Gastroesophageal sphincter (tissue), 4 donors: ENCODE measurements around the gene SLC9A3. TPM values are rescaled to one million over a fixed set of nuclear protein-coding genes. Genes with fewer than 3 reads are reported as not detected.
A peak's percentile ranks its signal among the peaks of the same experiment; 100 is the strongest.
"Not testable (repeated sequence)": the region's sequence is repeated elsewhere in the genome, so short reads cannot be mapped to it uniquely, and the experiment has no call there.

ENCODE experiments used
- ATAC-seq: fragments of 150-250 bp; one replicate; pipeline ENCODE4 v1.9.1; 2016; ENCODE audit warnings: mild to moderate bottlenecking, moderate library complexity
- H3K27ac ChIP-seq, 4 donors: fragments of 200-600 bp; sonication (generic) in 3 of 4; 1 replicate in 3 of 4; 2 replicates in 1 of 4; pipeline ENCODE4 v1.5.1; 2016 to 2019
- H3K27me3 ChIP-seq: fragments of 200-600 bp; sonication (generic); one replicate; pipeline ENCODE4 v1.5.1; 2019
- H3K36me3 ChIP-seq, 2 donors: fragments of 200-600 bp; sonication (generic); one replicate each; pipeline ENCODE4 v1.5.1; 2019; ENCODE audit warnings: control low read depth in 1 of 2
- H3K4me1 ChIP-seq, 3 donors: fragments of 200-600 bp; sonication (generic); 1 replicate in 2 of 3; 2 replicates in 1 of 3; pipeline ENCODE4 v1.5.1; 2016 to 2019; ENCODE audit warnings: control low read depth in 2 of 3
- H3K4me3 ChIP-seq, 2 donors: fragments of 200-600 bp; sonication (generic); one replicate each; pipeline ENCODE4 v1.5.1; 2019; ENCODE audit warnings: mild to moderate bottlenecking in 1 of 2, moderate library complexity in 1 of 2
- H3K9me3 ChIP-seq, 3 donors: fragments of 200-600 bp; sonication (generic); one replicate each; pipeline ENCODE4 v1.5.1; 2017 to 2019; ENCODE audit warnings: control low read depth in 2 of 3
- EP300 ChIP-seq: sonication (generic); formaldehyde crosslinking; IDR thresholded peaks from one replicate; pipeline ENCODE4 v1.6.1; 2017; ENCODE audit warnings: antibody characterized with exemption, mild to moderate bottlenecking
- POLR2A ChIP-seq, 2 donors: fragments of 450-650 bp; IDR thresholded peaks; one replicate each; pipeline ENCODE4 v1.6.1; 2017; ENCODE audit warnings: antibody characterized with exemption in 2 of 2, mild to moderate bottlenecking in 2 of 2, moderate library complexity in 1 of 2
- POLR2AphosphoS5 ChIP-seq: sonication (generic); formaldehyde crosslinking; IDR thresholded peaks from one replicate; pipeline ENCODE4 v1.6.1; 2017; ENCODE audit warnings: antibody characterized with exemption
- WGBS, 2 donors: methylation state at CpG; one replicate each; pipeline ENCODE4 v1.1.5; 2018; ENCODE audit warnings: low coverage in 1 of 2; 5-methylcytosine and 5-hydroxymethylcytosine counted together
- total RNA-seq, 4 donors: library from RNA; depleted of rRNA; stranded (reverse); fragments of >200 nt; gene quantifications; one replicate each; pipeline ENCODE4 v1.1.0, GENCODE V29; 2016
- TF ChIP-seq, protein P1 (sequence below), 4 experiments: fragments of 200-600 bp in 2 of 4; fragments of 450-650 bp in 2 of 4; sonication (generic) in 1 of 4; IDR thresholded peaks; one replicate each; pipeline ENCODE4 v1.5.1; 2017 to 2019; ENCODE audit warnings: antibody characterized with exemption in 4 of 4, mild to moderate bottlenecking in 2 of 4, moderate library complexity in 2 of 4

SLC9A3 gene
- total RNA-seq, 4 donors from 2014 or later = 2.6 to 3.9 (median 2.8) TPM

DNA sequence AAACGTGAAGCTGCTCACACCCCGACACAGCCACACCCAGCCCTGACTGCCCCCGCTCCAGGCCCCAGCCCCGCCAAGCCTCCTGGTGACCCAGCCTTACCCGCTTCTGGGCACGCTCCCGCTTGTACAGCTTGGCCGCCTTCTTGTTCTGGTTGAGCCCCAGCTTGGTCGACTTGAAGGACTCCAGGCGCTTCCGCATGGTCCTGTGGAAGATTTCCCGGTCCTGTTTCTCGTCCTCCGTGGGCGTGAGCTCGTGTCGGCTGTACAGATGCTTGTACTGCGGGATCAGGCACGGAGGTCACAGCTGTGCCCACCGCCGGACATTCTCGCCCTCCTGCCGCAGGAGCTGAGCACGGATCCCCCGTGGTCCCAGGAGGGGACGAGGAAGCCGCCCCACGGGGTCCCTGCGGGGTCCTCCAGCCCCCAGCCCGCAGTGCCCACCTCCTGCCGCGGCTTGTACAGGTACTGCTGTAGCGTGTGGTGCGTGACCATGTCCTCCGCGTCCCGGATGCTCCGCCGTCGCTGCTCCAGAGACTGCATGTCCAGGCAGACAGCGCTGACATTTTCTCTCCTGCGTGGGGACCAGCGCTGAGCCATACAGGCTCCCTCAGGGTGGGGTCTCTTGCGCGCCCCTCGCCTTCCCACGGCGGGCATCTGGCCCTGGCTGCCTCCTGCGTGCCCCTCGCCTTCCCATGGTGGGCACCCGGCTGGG, 48.0 kb downstream of the SLC9A3 start:
- peaks cover 0 to 2% of the 10 kb centered on the region in 2 donors for H3K36me3 ChIP-seq
- H3K27ac ChIP-seq = no peak overlapping the region
- 86 to 100% methylated on average over 5 to 13 of the region's 51 CpGs for WGBS, 2 donors
- peaks cover 66% of the 10 kb centered on the region for H3K27me3 ChIP-seq
- H3K9me3 ChIP-seq = no peaks in the 10 kb centered on the region
- no peak overlapping the region for H3K4me3 ChIP-seq
- TF ChIP-seq POLR2AphosphoS5 = no peak
- TF ChIP-seq, protein P1, sequence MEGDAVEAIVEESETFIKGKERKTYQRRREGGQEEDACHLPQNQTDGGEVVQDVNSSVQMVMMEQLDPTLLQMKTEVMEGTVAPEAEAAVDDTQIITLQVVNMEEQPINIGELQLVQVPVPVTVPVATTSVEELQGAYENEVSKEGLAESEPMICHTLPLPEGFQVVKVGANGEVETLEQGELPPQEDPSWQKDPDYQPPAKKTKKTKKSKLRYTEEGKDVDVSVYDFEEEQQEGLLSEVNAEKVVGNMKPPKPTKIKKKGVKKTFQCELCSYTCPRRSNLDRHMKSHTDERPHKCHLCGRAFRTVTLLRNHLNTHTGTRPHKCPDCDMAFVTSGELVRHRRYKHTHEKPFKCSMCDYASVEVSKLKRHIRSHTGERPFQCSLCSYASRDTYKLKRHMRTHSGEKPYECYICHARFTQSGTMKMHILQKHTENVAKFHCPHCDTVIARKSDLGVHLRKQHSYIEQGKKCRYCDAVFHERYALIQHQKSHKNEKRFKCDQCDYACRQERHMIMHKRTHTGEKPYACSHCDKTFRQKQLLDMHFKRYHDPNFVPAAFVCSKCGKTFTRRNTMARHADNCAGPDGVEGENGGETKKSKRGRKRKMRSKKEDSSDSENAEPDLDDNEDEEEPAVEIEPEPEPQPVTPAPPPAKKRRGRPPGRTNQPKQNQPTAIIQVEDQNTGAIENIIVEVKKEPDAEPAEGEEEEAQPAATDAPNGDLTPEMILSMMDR (IDR thresholded peaks at IDR 0.05) = no peak
- TF ChIP-seq EP300 = no peak
- TF ChIP-seq POLR2A (IDR thresholded peaks at IDR 0.05) = no peak
- peaks cover 0 to 27% (median 18%) of the 10 kb centered on the region in 3 donors for H3K4me1 ChIP-seq
- ATAC-seq = no peak

DNA sequence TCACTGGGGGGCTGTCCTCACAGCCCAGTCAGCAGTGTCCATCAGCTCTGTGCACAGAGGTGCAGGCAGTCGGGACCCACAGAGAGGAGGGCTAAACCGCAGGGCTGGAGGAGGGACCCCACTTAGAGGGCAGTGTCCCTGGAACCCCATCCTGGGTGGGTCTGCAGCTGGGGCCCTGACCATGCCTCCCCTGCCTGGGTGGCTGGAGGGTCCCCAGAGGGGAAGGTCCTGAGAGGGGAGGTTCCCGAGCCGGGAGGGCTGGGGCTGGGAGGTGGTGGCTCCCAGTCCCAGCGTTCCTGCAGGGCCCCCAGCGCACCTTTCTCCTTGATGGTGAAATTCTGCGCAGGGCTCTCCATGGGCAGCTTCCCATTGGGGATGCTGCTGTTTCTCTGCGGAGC, 48.5 kb downstream of the SLC9A3 start:
- Histone ChIP-seq H3K27me3 (peaks cover 60% of the 10 kb centered on the region), H3K27ac (no peak overlapping the region), H3K9me3 (no peaks in the 10 kb centered on the region), H3K4me3 (no peak overlapping the region), H3K36me3 (peaks cover 0 to 7% of the 10 kb centered on the region in 2 donors), H3K4me1 (peaks cover 0 to 32% (median 18%) of the 10 kb centered on the region in 3 donors)
- no CpG with 5 or more reads among the region's 8 CpGs for WGBS, 2 donors
- TF ChIP-seq EP300 = no peak
- no peak for TF ChIP-seq POLR2AphosphoS5
- no peak for ATAC-seq

DNA sequence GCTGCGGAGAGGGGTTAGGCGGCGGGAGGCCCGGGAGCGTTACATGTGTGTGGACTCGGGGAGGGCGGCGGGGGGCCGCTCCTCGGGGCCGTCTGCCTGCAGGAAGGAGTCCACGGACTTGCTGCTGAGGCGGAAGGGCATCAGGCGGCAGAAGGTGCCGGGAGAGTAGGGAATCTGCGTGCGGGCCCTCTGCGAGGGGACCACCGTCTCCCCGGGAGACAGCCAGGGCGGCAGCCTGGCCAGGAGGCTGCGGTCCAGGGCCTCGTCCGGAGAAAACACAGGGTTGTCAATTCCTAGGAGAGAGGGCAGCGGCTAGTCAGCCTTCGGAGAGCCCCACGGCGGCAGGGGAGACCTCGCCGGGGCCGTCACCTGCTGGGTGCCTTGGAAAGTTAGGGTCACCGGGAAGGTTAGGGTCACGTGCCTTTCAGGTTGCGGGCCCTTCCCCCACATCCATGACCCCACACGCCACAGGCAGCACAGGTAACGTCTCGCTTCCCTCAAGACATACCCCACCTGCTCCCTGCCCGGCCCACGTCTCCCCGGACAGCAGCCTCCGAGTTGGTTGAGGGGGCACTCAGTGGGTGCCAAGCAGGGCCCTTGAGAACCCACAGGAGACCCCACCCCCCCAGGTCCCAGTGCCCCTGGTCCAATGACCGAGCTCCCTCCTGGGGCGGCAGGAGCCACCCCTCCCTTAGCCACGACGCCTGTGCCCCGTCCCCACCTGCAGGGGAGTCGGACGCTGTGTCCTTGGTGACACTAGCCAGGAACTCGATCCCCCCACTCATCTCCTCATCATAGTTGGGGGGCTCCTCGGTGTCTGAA, 49.2 kb downstream of the SLC9A3 start:
- peaks cover 0 to 10% of the 10 kb centered on the region in 2 donors for H3K36me3 ChIP-seq
- H3K27ac ChIP-seq = no peak overlapping the region
- H3K9me3 ChIP-seq = no peaks in the 10 kb centered on the region
- H3K4me1 ChIP-seq = peaks cover 0 to 36% (median 18%) of the 10 kb centered on the region in 3 donors
- H3K4me3 ChIP-seq = peak overlapping the region in 1 of 2 donors; percentile 97
- ATAC-seq = no peak
- 4 to 49% methylated on average over 3 to 14 of the region's 50 CpGs for WGBS, 2 donors
- peaks cover 54% of the 10 kb centered on the region for H3K27me3 ChIP-seq
- TF ChIP-seq, protein P1 (IDR thresholded peaks at IDR 0.05) = no peak
- TF ChIP-seq EP300 = no peak
- no peak for TF ChIP-seq POLR2AphosphoS5
- TF ChIP-seq POLR2A (IDR thresholded peaks at IDR 0.05) = no peak

DNA sequence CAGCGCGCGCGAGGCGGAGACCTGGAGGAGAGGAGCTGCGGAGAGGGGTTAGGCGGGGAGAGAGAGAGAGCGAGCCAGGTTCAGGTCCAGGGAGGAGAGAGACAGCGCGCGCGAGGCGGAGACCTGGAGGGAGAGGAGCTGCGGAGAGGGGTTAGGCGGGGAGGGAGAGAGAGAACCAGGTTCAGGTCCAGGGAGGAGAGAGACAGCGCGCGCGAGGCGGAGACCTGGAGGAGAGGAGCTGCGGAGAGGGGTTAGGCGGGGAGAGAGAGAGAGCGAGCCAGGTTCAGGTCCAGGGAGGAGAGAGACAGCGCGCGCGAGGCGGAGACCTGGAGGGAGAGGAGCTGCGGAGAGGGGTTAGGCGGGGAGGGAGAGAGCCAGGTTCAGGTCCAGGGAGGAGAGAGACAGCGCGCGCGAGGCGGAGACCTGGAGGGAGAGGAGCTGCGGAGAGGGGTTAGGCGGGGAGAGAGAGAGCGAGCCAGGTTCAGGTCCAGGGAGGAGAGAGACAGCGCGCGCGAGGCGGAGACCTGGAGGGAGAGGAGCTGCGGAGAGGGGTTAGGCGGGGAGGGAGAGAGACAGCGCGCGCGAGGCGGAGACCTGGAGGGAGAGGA, 49.9 kb downstream of the SLC9A3 start:
- 0% methylated on average over 3 to 6 of the region's 50 CpGs for WGBS, 2 donors
- Histone ChIP-seq H3K27me3 (peaks cover 46% of the 10 kb centered on the region), H3K36me3 (peaks cover 0 to 15% of the 10 kb centered on the region in 2 donors), H3K4me3 (peak overlapping the region in 1 of 2 donors; percentile 97), H3K4me1 (peaks cover 0 to 36% (median 18%) of the 10 kb centered on the region in 3 donors)
- not testable (repeated sequence) for H3K27ac ChIP-seq, ATAC-seq, H3K9me3 ChIP-seq

DNA sequence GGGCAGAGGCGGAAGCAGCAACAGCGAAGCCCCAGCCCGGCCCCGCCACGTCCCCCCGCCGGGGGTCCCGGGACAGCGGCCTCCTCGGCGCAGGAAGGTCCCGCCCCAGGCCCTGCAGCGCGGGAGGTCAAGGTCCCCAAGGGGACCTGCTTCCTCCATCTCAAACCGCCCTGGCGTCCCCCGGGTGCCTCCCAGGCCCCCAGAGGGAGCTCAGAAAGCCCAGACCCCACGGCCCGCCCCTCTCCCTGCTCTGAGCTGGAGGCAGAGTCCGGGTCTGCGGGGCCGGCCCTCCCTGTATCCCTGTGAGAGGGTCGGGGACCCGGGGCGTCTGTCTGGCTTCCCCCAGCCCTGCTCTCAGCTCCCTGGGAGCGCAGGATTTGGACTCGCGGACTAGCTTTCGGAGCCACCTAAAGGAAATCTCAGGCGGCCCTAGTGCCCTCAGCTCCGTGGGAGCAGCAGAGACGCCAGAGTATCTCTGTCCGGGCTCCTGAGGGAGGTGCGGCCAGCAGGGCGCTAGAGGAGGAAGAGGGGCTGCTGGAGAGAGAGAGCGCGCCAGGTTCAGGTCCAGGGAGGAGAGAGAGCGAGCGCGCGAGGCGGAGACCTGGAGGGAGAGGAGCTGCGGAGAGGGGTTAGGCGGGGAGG, 50.6 kb downstream of the SLC9A3 start:
- TF ChIP-seq POLR2AphosphoS5 = no peak
- no peak for TF ChIP-seq POLR2A (IDR thresholded peaks at IDR 0.05)
- TF ChIP-seq, protein P1 (IDR thresholded peaks at IDR 0.05) = no peak
- TF ChIP-seq EP300 = no peak
- peaks cover 0 to 36% (median 18%) of the 10 kb centered on the region in 3 donors for H3K4me1 ChIP-seq
- peaks cover 0 to 22% of the 10 kb centered on the region in 2 donors for H3K36me3 ChIP-seq
- no peaks in the 10 kb centered on the region for H3K9me3 ChIP-seq
- H3K27me3 ChIP-seq = peaks cover 40% of the 10 kb centered on the region
- peak overlapping the region in 3 of 4 donors; percentile 80 to 84 (median 83) for H3K27ac ChIP-seq
- peak overlapping the region; percentile 46 to 97 for H3K4me3 ChIP-seq
- ATAC-seq = peak; percentile 0
- no CpG with 5 or more reads among the region's 44 CpGs for WGBS, 2 donors
